Smooth muscle cell (in vitro differentiated cells): Measurements from ENCODE around the gene PDE4DIP. TPM values are rescaled to one million over a fixed set of nuclear protein-coding genes. Genes with fewer than 3 reads are reported as not detected.
"Not testable (repeated sequence)": the region's sequence is repeated elsewhere in the genome, so short reads cannot be mapped to it uniquely, and the experiment has no call there.

Source experiments
- DNase-seq: peaks from one replicate; lab custom pipeline; 2025; ENCODE audit not compliant: unreplicated experiment; lab: John Stamatoyannopoulos, UW
- H2AFZ ChIP-seq: fragments of 200-600 bp; sonication (generic); 2 replicates; pipeline ENCODE4 v1.6.0; 2016; ENCODE audit warnings: antibody characterized with exemption, low read depth, mild to moderate bottlenecking
- H3F3A ChIP-seq: fragments of 200-600 bp; sonication (generic); 2 replicates; pipeline ENCODE4 v1.6.0; 2017; ENCODE audit warnings: antibody characterized with exemption, low read depth
- H3K27ac ChIP-seq: fragments of 200-600 bp; sonication (generic); 2 replicates; pipeline ENCODE4 v1.5.1; 2016; ENCODE audit warnings: low read depth, mild to moderate bottlenecking
- H3K27me3 ChIP-seq: fragments of 200-600 bp; sonication (generic); 2 replicates; pipeline ENCODE4 v1.6.1; 2016; ENCODE audit warnings: low read depth, mild to moderate bottlenecking
- H3K36me3 ChIP-seq: fragments of 200-600 bp; sonication (generic); 2 replicates; pipeline ENCODE4 v1.5.1; 2016; ENCODE audit warnings: low read depth
- H3K4me1 ChIP-seq: fragments of 200-600 bp; sonication (generic); 2 replicates; pipeline ENCODE4 v1.5.1; 2016; ENCODE audit warnings: low read depth
- H3K4me2 ChIP-seq: fragments of 200-600 bp; sonication (generic); 2 replicates; pipeline ENCODE4 v1.6.0; 2016; ENCODE audit warnings: mild to moderate bottlenecking
- H3K4me3 ChIP-seq: fragments of 200-600 bp; sonication (generic); 2 replicates; pipeline ENCODE4 v1.5.1; 2016; ENCODE audit warnings: mild to moderate bottlenecking
- H3K79me2 ChIP-seq: fragments of 200-600 bp; sonication (generic); 2 replicates; pipeline ENCODE4 v1.6.0; 2016; ENCODE audit warnings: low read depth, mild to moderate bottlenecking
- H3K9ac ChIP-seq: fragments of 200-600 bp; sonication (generic); 2 replicates; pipeline ENCODE4 v1.6.0; 2016; ENCODE audit warnings: low read depth
- H3K9me3 ChIP-seq: fragments of 200-600 bp; sonication (generic); replicated peaks from 2 replicates; pipeline ENCODE4 v1.5.1; 2016; ENCODE audit warnings: low read depth
- H4K20me1 ChIP-seq: fragments of 200-600 bp; sonication (generic); 2 replicates; pipeline ENCODE4 v1.6.0; 2016; ENCODE audit warnings: low read depth
- WGBS: methylation state at CpG from one replicate; pipeline ENCODE4 v1.1.7; 2016; ENCODE audit warnings: low lambda C conversion rate; 5-methylcytosine and 5-hydroxymethylcytosine counted together
- polyA plus RNA-seq: library from polyadenylated mRNA; unstranded; fragments of >200 nt; fragmentation: Nextera tagmentation; extraction: Ambion mirVana; gene quantifications from 2 replicates; pipeline ENCODE4 v1.2.1, GENCODE V29; 2016
- total RNA-seq: library from RNA; depleted of rRNA; stranded (reverse); fragments of >200 nt; gene quantifications from 2 replicates; pipeline ENCODE4 v1.2.3, GENCODE V29; 2014

The PDE4DIP gene
- total and polyA plus RNA-seq, 2 experiments from 2014 or later: 44.5 to 48.8 TPM

GRCh38 chr1:148885219-148885618, 41.0 kb downstream of the PDE4DIP start:
- H3K4me3 ChIP-seq, H3K27me3 ChIP-seq, H3K4me2 ChIP-seq, H4K20me1 ChIP-seq, H3K79me2 ChIP-seq, H3K4me1 ChIP-seq, H3K27ac ChIP-seq, H3K36me3 ChIP-seq, H3K9me3 ChIP-seq, H3K9ac ChIP-seq, DNase-seq, H3F3A ChIP-seq, H2AFZ ChIP-seq: not testable (repeated sequence)
- WGBS: 85% methylated on average over 2 of the region's 4 CpGs

DNA sequence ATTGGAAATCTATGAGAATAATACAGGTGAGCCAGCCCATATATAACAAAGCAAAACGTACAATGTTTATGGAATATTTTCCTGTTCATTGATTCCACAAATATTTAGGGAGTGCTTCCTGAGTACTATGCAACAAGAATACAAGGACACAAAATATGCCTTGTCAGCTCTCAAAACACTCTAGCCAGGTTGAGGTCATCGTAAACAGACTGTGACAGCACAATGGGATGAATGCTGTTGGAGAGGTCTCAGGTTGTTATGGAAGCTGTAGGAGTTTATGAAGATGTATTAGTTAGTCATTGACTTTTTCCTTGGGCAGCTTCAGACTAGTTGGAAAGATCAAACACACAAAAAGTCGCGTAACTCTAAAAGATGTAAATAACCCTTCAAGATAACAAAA, 42.1 kb downstream of the PDE4DIP start:
- not testable (repeated sequence) for H4K20me1 ChIP-seq, H3K27me3 ChIP-seq, H3K79me2 ChIP-seq, H3F3A ChIP-seq, H3K27ac ChIP-seq, H3K4me2 ChIP-seq, H3K36me3 ChIP-seq, DNase-seq, H3K9ac ChIP-seq, H2AFZ ChIP-seq, H3K4me3 ChIP-seq, H3K9me3 ChIP-seq, H3K4me1 ChIP-seq
- WGBS: no CpG with 5 or more reads among the region's 4 CpGs

- WGBS: no CpG with 5 or more reads among the region's 5 CpGs
- not testable (repeated sequence) for H4K20me1 ChIP-seq
Measured at GRCh38 chr1:148888597-148888996, 44.4 kb downstream of the PDE4DIP start.

GRCh38 chr1:148889267-148890074, 45.2 kb downstream of the PDE4DIP start:
- not testable (repeated sequence) for H3K4me2 ChIP-seq, H4K20me1 ChIP-seq, DNase-seq, H3K9me3 ChIP-seq, H3K36me3 ChIP-seq, H3K9ac ChIP-seq, H3K79me2 ChIP-seq, H2AFZ ChIP-seq, H3K27ac ChIP-seq, H3K4me1 ChIP-seq, H3K27me3 ChIP-seq, H3F3A ChIP-seq, H3K4me3 ChIP-seq
- no CpG with 5 or more reads among the region's 28 CpGs for WGBS

More at GRCh38 chr1:148888597-148888996, 44.4 kb downstream of the PDE4DIP start:
- H3K4me1 ChIP-seq, H3K9ac ChIP-seq, H3K9me3 ChIP-seq, H3F3A ChIP-seq, H3K4me2 ChIP-seq, H3K4me3 ChIP-seq, H3K27me3 ChIP-seq, H3K36me3 ChIP-seq, H3K79me2 ChIP-seq, DNase-seq, H3K27ac ChIP-seq, H2AFZ ChIP-seq: not testable (repeated sequence)

DNA sequence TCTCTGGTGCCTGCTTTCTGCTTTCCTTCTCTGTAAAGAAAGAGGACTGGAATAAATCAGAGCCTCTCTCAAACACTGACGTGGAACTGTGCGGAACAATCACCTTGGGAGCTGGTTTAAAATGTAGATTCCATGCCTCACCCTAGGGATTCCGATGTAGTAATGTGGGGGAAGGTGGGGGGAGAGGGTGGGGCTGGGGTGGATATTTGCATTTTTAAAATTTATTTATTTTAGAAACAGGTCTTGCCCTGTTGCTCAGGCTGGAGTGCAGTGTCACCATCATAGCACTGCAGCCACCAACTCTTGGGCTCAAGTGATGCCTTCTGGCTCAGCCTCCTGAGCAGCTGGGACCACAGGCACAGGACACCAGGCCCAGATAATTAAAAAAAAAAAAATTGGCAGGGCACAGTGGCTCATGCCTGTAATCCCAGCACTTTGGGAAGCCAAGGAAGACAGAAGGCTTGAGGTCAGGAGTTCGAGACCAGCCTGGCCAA, 45.9 kb downstream of the PDE4DIP start:
- H3K27ac ChIP-seq, H3K36me3 ChIP-seq, H3K9ac ChIP-seq, H3K4me1 ChIP-seq, H3F3A ChIP-seq, H4K20me1 ChIP-seq, H3K4me3 ChIP-seq, H3K9me3 ChIP-seq, H3K27me3 ChIP-seq, H3K79me2 ChIP-seq, DNase-seq, H3K4me2 ChIP-seq, H2AFZ ChIP-seq: not testable (repeated sequence)
- WGBS: no CpG with 5 or more reads among the region's 4 CpGs

GRCh38 chr1:148894360-148895352, 50.4 kb downstream of the PDE4DIP start:
- WGBS: no CpG with 5 or more reads among the region's 5 CpGs
- H3K4me2 ChIP-seq, H3K4me1 ChIP-seq, H3K4me3 ChIP-seq, H3K9ac ChIP-seq, H3K36me3 ChIP-seq, DNase-seq, H2AFZ ChIP-seq, H3K9me3 ChIP-seq, H3K27ac ChIP-seq, H3K27me3 ChIP-seq, H4K20me1 ChIP-seq, H3K79me2 ChIP-seq, H3F3A ChIP-seq: not testable (repeated sequence)

- not testable (repeated sequence) for H4K20me1 ChIP-seq, H3F3A ChIP-seq, H3K27ac ChIP-seq, H3K9ac ChIP-seq, H3K4me3 ChIP-seq, H2AFZ ChIP-seq, H3K4me2 ChIP-seq, H3K9me3 ChIP-seq, H3K4me1 ChIP-seq, DNase-seq, H3K27me3 ChIP-seq, H3K79me2 ChIP-seq, H3K36me3 ChIP-seq
- WGBS: no CpG with 5 or more reads among the region's 5 CpGs
Measured at GRCh38 chr1:148900026-148900425, 55.8 kb downstream of the PDE4DIP start.

DNA sequence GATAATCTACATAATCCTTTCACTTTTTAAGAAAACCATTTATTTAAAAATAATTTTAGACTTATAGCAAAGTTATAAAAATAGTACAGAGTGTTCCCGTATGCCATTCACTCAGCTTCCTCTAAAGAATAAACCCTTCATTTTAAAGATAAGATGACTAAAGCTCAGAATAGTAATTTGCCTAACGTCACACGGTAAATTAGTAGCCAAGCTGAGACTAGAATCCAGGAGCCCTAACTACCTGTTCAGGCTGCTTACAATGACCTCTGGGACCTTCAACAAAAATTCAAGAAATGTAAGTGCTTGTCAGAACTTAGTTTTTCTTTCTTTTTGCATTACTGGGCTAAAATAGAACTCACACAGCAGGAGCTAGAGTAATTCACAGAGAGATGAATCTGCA, 56.5 kb downstream of the PDE4DIP start:
- H3K9ac ChIP-seq, H3K27me3 ChIP-seq, H3K4me3 ChIP-seq, H3K4me1 ChIP-seq, H3K36me3 ChIP-seq, H3K9me3 ChIP-seq, H3K4me2 ChIP-seq, H3F3A ChIP-seq, H2AFZ ChIP-seq, DNase-seq, H3K79me2 ChIP-seq, H4K20me1 ChIP-seq, H3K27ac ChIP-seq: not testable (repeated sequence)
- WGBS: no CpG with 5 or more reads among the region's 3 CpGs
